Measurements from ENCODE around the gene BEX1. TPM values are rescaled to one million over a fixed set of nuclear protein-coding genes. Genes with fewer than 3 reads are reported as not detected.

Gene BEX1
- total and polyA plus RNA-seq, 2 of the 8 experiments (the other 6 are each of a cell fraction or from before 2014, with no cell fraction given): 61.0 to 75.2 TPM

GRCh38 chrX:103012945-103013344, 51.0 kb downstream of the BEX1 start:
- Histone ChIP-seq H2BK20ac (ENCODE audit: low read length) (no peak overlapping the region), H4K5ac (ENCODE audit: insufficient read length, low read depth, low read length) (no peak overlapping the region), H3K4me2 (ENCODE audit: insufficient read depth in 1 of 2, low read depth in 2 of 2, low read length in 2 of 2) (no peak overlapping the region), H3K18ac (ENCODE audit: extremely low read depth, low read length) (no peak overlapping the region), H2BK12ac (ENCODE audit: low read depth, low read length) (no peak overlapping the region), H3K36me3 (ENCODE audit: control insufficient read depth in 2 of 4, insufficient read depth in 4 of 4, low read length in 3 of 4) (no peaks in the 10 kb centered on the region), H3K9me3 (ENCODE audit: insufficient read depth in 2 of 2, low read depth in 1 of 2, low read length in 1 of 2) (no peaks in the 10 kb centered on the region), H4K8ac (ENCODE audit: extremely low read depth, insufficient read depth, low read length) (no peak overlapping the region), H3K56ac (replicated peaks; ENCODE audit: insufficient read length, low read depth, low read length) (no peak overlapping the region), H3K4ac (replicated peaks; ENCODE audit: insufficient read length, low read depth, low read length) (no peak overlapping the region), H3K79me2 (ENCODE audit: control insufficient read depth in 1 of 2, insufficient read depth in 2 of 2, low read length in 2 of 2) (no peaks in the 10 kb centered on the region), H2BK5ac (ENCODE audit: low read depth, low read length) (no peak overlapping the region), H4K91ac (replicated peaks; ENCODE audit: insufficient read length, low read length) (no peak overlapping the region), H2AFZ (ENCODE audit: low read length) (no peak overlapping the region), H3K9ac (replicated peaks in 1 of 4; ENCODE audit: extremely low read depth in 1 of 4, low read depth in 3 of 4, low read length in 3 of 4) (no peak overlapping the region), H4K20me1 (replicated peaks in 1 of 2; ENCODE audit: control insufficient read depth in 1 of 2, insufficient read depth in 2 of 2, low read length in 2 of 2) (no peaks in the 10 kb centered on the region), H2BK15ac (ENCODE audit: low read length) (no peak overlapping the region), H3K23me2 (ENCODE audit: low read depth, low read length) (no peaks in the 10 kb centered on the region), H3K27ac (ENCODE audit: low read depth, low read length) (no peak overlapping the region), H2BK120ac (replicated peaks; ENCODE audit: low read depth, low read length) (no peak overlapping the region), H3K4me3 (ENCODE audit: extremely low read depth in 1 of 4, insufficient read depth in 2 of 4, low read depth in 3 of 4, low read length in 4 of 4) (no peak overlapping the region), H3K14ac (ENCODE audit: insufficient read length) (no peak overlapping the region), H3K79me1 (ENCODE audit: low read depth, low read length) (no peaks in the 10 kb centered on the region), H3K4me1 (replicated peaks in 1 of 4; ENCODE audit: control insufficient read depth in 3 of 4, insufficient read depth in 4 of 4, low read length in 3 of 4) (no peaks in the 10 kb centered on the region), H3K27me3 (replicated peaks in 1 of 4; ENCODE audit: control insufficient read depth in 3 of 4, extremely low read depth in 1 of 4, insufficient read depth in 3 of 4, low read length in 3 of 4) (no peaks in the 10 kb centered on the region), H3K23ac (ENCODE audit: insufficient read length) (no peak overlapping the region), H2AK5ac (ENCODE audit: low read depth, low read length) (no peak overlapping the region)
- ChIA-PET POLR2A (ENCODE audit: partially characterized antibody) (interaction anchor here (0.6 kb wide), 1 partner anchor 317 kb away, joined by 5 read pairs; the partner anchor contains the start of gene TCEAL7), CTCF (ENCODE audit: partially characterized antibody) (interaction anchor here (0.6 to 0.9 kb wide), 3 partner anchors 62 to 1523 kb away, joined by 4 to 5 read pairs (median 4); no protein-coding TSS in a partner anchor)
- DNase-seq (ENCODE audit: low read depth in 1 of 2, low spot score in 2 of 2) (no peak), FAIRE-seq (no peak)
- WGBS, 2 experiments (ENCODE audit: extremely low coverage in 1 of 2, insufficient coverage in 1 of 2, insufficient read length in 1 of 2, insufficient replicate concordance in 2 of 2, low coverage in 1 of 2, low lambda C conversion rate in 2 of 2, missing lambda C conversion rate in 1 of 2): 91% methylated on average over 3 of the region's 3 CpGs; no CpG with 5 or more reads in 1 of the 2 experiments
- TF ChIP-seq POLR2A (IDR thresholded peaks at IDR 0.05; ENCODE audit: control extremely low read depth in 1 of 2, low read depth in 2 of 2, low read length in 2 of 2) (no peak), EZH2 (IDR thresholded peaks at IDR 0.05; ENCODE audit: low read depth, low read length, severe bottlenecking) (no peak), ATF3 (IDR thresholded peaks at IDR 0.05; ENCODE audit: insufficient read depth, low read depth, low read length) (no peak), YY1 (IDR thresholded peaks at IDR 0.05; ENCODE audit: low read depth, low read length) (no peak), POLR2AphosphoS5 (IDR thresholded peaks at IDR 0.05; ENCODE audit: low read depth, low read length) (no peak), TCF12 (IDR thresholded peaks at IDR 0.05; ENCODE audit: low read depth, low read length) (no peak), SIN3A (conservative IDR thresholded peaks at IDR 0.05 in 1 of 2, IDR thresholded peaks at IDR 0.05 in 1 of 2; ENCODE audit: low read depth in 1 of 2, low read length in 2 of 2) (no peak), KDM4A (IDR thresholded peaks at IDR 0.05; ENCODE audit: low read depth, low read length, severe bottlenecking) (no peak), POU5F1 (IDR thresholded peaks at IDR 0.05; ENCODE audit: low read depth, low read length) (no peak), PHF8 (conservative IDR thresholded peaks at IDR 0.05; ENCODE audit: low read depth, low read length) (no peak)
- TF ChIP-seq, protein P1, sequence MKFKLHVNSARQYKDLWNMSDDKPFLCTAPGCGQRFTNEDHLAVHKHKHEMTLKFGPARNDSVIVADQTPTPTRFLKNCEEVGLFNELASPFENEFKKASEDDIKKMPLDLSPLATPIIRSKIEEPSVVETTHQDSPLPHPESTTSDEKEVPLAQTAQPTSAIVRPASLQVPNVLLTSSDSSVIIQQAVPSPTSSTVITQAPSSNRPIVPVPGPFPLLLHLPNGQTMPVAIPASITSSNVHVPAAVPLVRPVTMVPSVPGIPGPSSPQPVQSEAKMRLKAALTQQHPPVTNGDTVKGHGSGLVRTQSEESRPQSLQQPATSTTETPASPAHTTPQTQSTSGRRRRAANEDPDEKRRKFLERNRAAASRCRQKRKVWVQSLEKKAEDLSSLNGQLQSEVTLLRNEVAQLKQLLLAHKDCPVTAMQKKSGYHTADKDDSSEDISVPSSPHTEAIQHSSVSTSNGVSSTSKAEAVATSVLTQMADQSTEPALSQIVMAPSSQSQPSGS (IDR thresholded peaks at IDR 0.05; ENCODE audit: low read length): no peak

All from H1 (cell line).